OCI-LY3 (cell line): Measurements from ENCODE around the gene CCDC28A.

Experiments
- EZH2phosphoT487 ChIP-seq: fragments of 200-600 bp; shearing (Covaris generic); IDR thresholded peaks from 2 replicates; pipeline ENCODE4 v1.6.1; 2018; ENCODE audit warnings: antibody characterized with exemption, mixed run types, low read depth
- TF ChIP-seq, protein P1 (sequence below): fragments of 200-600, 300-600 bp; sonication (generic); IDR thresholded peaks from 2 replicates; pipeline ENCODE4 v1.5.1; 2014; ENCODE audit warnings: antibody characterized with exemption, low read length, low read depth

GRCh38 chr6:138772596-138773176 lies 883 bp upstream of the CCDC28A start:
- TF ChIP-seq, protein P1, sequence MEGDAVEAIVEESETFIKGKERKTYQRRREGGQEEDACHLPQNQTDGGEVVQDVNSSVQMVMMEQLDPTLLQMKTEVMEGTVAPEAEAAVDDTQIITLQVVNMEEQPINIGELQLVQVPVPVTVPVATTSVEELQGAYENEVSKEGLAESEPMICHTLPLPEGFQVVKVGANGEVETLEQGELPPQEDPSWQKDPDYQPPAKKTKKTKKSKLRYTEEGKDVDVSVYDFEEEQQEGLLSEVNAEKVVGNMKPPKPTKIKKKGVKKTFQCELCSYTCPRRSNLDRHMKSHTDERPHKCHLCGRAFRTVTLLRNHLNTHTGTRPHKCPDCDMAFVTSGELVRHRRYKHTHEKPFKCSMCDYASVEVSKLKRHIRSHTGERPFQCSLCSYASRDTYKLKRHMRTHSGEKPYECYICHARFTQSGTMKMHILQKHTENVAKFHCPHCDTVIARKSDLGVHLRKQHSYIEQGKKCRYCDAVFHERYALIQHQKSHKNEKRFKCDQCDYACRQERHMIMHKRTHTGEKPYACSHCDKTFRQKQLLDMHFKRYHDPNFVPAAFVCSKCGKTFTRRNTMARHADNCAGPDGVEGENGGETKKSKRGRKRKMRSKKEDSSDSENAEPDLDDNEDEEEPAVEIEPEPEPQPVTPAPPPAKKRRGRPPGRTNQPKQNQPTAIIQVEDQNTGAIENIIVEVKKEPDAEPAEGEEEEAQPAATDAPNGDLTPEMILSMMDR: no peak
- no peak for TF ChIP-seq EZH2phosphoT487
